Panc1 (cell line): ENCODE data around the gene GANAB.

Source experiments
- CTCF ChIP-seq: fragments of 450-650 bp; IDR thresholded peaks from 2 replicates; pipeline ENCODE4 v1.5.1; 2017; ENCODE audit warnings: mild to moderate bottlenecking
- POLR2AphosphoS5 ChIP-seq: IDR thresholded peaks from 2 replicates; pipeline ENCODE4 v1.6.1; 2012; ENCODE audit warnings: mild to moderate bottlenecking, low read depth, low read length, moderate library complexity
- REST ChIP-seq, 2 experiments: IDR thresholded peaks; 2 replicates each; pipeline ENCODE4 v1.6.1; 2011 to 2012; ENCODE audit warnings: low read depth in 2 of 2, control low read depth in 1 of 2, low read length in 1 of 2, mild to moderate bottlenecking in 1 of 2, moderate library complexity in 1 of 2; ENCODE audit not compliant: insufficient read depth in 1 of 2
- SIN3A ChIP-seq: IDR thresholded peaks from 2 replicates; pipeline ENCODE4 v1.6.1; 2012; ENCODE audit warnings: low read depth, mild to moderate bottlenecking, low read length, moderate library complexity, borderline replicate concordance; ENCODE audit not compliant: insufficient read depth
- TCF7L2 ChIP-seq: IDR thresholded peaks from 2 replicates; pipeline ENCODE4 v1.6.1; 2011; ENCODE audit warnings: mild to moderate bottlenecking, low read depth, low read length, inconsistent platforms

- TF ChIP-seq CTCF, result no peak
- TF ChIP-seq REST (IDR thresholded peaks at IDR 0.05; ENCODE audit: insufficient read depth in 1 of 2, low read depth in 2 of 2, low read length in 1 of 2), result no peak
- no peak for TF ChIP-seq POLR2AphosphoS5
- TF ChIP-seq SIN3A, result no peak
- no peak for TF ChIP-seq TCF7L2
Observed at GRCh38 chr11:62577046-62577714, 69.2 kb downstream of the GANAB start.
